ENCODE measurements around the gene RASAL1.

Gene RASAL1

GRCh38 chr12:113135178-113136127 is at the start of gene RASAL1:
Gene RASAL1, minus strand, starts transcription at chr12:113135761. Its CDS starts 299 bp downstream, at chr12:113135462.
- DNase-seq (ENCODE audit: low read depth), result no peak

- peak; percentile 79 for DNase-seq (ENCODE audit: low read depth)
These were observed 49.3 kb upstream of the RASAL1 start for GRCh38 chr12:113184900-113185179.

DNA sequence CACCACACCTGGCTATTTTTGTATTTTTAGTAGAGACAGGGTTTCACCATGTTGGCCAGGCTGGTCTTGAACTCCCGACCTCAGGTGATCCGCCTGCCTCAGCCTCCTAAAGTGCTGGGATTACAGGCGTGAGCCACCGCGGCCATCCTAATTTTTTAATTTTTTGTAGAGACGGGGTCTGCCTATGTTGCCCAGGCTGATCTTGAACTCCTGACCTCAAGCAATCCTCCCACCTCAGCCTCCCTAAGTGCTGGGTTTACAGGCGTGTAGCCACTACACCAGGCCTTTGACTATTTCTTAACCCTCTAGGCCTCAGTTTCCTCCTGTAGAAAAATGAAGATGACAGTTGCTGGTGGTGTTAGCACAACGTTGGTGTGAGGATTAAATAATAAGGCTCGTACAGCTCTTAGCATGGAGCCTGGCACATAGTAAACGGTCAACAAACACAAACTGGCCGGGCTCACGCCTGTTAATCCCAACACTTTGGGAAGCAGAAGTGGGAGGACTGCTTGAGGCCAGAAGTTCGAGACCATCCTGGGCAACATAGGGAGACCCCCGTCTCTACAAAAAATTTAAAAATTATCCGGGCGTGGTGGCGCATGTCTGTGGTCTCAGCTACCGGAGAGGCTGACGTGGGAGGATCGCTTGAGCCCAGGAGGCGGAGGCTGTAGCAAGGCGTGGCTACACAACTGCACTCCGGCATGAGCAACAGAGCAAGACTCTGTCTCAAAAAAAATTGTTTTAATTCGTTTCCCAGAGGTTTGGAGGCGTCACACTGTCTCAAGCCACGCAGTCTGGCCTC is 48.7 kb upstream of the RASAL1 start:
- no peak for DNase-seq (ENCODE audit: low read depth)

- no peak for DNase-seq (ENCODE audit: low read depth)
These were observed 47.5 kb upstream of the RASAL1 start for GRCh38 chr12:113183030-113183589.

DNA sequence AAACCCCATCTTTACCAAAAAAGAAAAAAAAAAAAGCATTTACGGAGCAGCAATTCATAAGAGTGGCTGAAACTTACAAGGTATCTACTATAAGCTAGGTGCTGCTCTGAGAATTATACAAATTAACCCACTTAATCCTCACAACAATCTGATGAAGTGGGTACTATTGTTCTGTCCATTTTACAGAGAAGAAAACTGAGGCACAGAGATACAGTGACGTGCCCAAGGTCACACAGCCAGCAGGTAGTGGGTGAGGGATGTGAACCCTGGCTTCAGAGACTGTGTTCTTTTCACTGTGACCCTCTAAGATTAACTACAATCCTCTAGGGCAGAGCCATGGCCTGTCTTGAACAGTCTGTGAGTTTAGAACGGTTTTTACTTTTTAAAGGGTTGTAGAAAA is 46.4 kb upstream of the RASAL1 start:
- DNase-seq (ENCODE audit: low read depth), result no peak

DNA sequence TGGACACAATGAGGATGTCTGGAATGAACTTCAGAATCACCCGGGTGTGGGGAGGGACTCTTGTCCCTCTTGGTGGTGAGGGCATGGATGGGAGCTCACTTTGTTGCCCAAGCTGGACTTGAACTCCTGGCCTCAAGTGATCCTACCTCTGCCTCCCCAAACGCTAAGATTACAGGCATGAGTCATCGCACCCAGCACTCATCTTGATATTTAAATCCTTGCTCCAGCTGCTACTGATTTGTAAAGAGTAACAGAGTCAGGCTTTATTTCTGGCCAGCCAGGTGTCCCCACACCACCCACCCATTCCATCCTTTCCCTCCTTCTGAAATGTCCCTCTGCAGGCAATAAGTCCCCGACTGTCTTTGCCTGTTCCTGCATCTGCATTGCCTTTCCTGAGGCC is 44.8 kb upstream of the RASAL1 start:
- DNase-seq (ENCODE audit: low read depth), result no peak

DNA sequence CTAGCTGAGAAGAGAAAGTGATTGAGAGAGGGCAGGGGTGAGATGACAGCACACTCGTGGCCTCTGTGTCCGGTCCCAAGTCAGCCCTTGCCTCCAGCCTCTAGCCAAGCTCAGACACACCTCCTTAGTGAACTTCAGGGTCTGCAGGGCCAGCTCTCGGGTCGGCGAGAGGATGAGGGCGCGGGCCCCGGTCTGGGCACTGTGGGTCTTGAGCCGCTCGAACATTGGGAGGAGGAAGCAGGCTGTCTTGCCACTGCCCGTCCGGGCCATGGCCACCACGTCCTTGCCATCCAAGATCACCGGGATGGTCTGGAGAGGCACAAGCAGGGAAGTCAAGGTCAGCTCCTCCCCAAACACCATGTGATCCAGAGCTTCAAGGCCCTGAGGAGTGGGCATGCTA is 43.5 kb upstream of the RASAL1 start:
- no peak for DNase-seq (ENCODE audit: low read depth)

GRCh38 chr12:113174461-113175384 is 39.2 kb upstream of the RASAL1 start:
- no peak for DNase-seq (ENCODE audit: low read depth)

DNA sequence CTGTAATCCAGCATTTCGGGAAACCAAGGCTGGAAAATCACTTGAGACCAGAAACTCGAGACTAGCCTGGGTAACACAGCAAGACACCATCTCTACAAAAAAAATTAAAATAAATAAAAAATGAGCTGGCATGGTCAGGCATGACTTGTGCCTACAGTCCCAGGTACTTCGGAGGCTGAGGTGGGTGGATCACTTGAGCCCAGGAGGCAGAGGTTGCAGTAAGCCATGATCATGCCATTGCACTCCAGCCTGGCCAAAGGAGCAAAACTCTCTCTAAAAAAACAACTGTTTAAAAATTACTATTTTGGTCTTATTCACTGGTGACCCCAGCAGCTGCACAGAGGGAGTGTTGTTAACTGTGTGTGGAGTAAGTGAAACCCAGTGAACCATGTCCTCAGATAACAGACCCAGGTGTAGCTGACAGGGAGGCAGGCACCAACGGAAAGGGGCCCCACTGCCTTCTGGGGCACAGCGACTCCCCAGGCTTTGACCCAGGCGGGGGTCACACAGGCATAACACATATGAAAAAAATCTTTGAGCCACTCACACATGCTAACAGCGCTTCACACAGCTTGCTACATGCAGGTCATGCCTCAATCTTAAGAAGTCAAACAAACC is 37.6 kb upstream of the RASAL1 start:
- no peak for DNase-seq (ENCODE audit: low read depth)

GRCh38 chr12:113172185-113172584 is 36.6 kb upstream of the RASAL1 start:
- no peak for DNase-seq (ENCODE audit: low read depth)

GRCh38 chr12:113171543-113171942 is 36.0 kb upstream of the RASAL1 start:
- no peak for DNase-seq (ENCODE audit: low read depth)

- DNase-seq (ENCODE audit: low read depth), result no peak
These were observed 35.4 kb upstream of the RASAL1 start for GRCh38 chr12:113170926-113171325.

DNA sequence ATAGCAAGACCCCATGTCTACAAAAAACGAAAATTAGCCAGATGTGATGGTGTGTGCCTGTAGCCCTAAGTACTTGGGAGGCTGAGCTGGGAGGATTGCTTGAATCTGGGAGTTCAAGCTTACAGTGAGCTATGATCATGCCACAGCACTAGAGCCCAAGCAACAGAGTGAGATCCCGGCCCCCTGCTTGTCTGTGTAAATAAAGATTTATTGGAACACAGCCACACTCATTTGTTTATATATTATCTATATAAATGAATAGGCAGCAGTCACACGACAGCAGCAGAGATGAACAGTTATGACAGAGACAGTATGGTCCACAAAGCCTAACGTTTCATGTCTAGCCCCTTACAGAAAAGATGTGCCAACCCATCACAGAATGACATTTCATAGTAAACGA is 34.9 kb upstream of the RASAL1 start:
- DNase-seq (ENCODE audit: low read depth), result no peak

GRCh38 chr12:113169697-113170096 is 34.1 kb upstream of the RASAL1 start:
- DNase-seq (ENCODE audit: low read depth), result no peak

DNA sequence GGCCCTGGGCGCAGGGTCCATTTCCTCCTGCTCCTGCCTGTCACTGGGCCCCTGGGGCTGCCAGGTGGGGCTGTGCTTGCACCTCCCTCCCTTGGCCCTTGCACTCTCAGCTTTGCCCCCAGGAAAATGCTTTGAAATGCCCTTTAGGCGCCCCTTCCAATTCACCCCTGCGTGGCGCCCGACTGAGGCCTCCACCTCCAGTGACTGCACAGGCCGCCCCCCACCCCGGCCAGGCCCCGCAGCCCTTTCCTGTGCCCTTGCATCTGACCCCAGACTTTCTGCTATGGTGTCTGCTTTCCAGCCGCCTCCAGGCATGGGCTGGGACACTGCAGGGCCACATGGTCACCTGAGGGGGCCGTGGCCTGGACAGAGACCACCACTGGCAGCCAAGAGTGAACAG is 32.3 kb upstream of the RASAL1 start:
- no peak for DNase-seq (ENCODE audit: low read depth)

- no peak for DNase-seq (ENCODE audit: low read depth)
These were observed 30.2 kb upstream of the RASAL1 start for GRCh38 chr12:113165521-113166450.

GRCh38 chr12:113164014-113164413 is 28.5 kb upstream of the RASAL1 start:
- DNase-seq (ENCODE audit: low read depth), result no peak

GRCh38 chr12:113163030-113163360 is 27.4 kb upstream of the RASAL1 start:
- DNase-seq (ENCODE audit: low read depth), result no peak

- DNase-seq (ENCODE audit: low read depth), result no peak
These were observed 26.8 kb upstream of the RASAL1 start for GRCh38 chr12:113162102-113163029.
